GM12801 (cell line): ENCODE data around the gene EEF2KMT.

ENCODE experiments used
- CTCF ChIP-seq: IDR thresholded peaks from one replicate; pipeline ENCODE4 v1.5.1; 2011; ENCODE audit warnings: control low read depth; ENCODE audit not compliant: insufficient read length; ENCODE audit errors: extremely low read depth

The EEF2KMT gene

GRCh38 chr16:5065813-5066212 is 31.8 kb downstream of the EEF2KMT start, which contains the start of gene C16orf89:
TSS of gene C16orf89 (minus strand) at chr16:5065956. CDS start at chr16:5065908, 48 bp downstream.
- TF ChIP-seq CTCF = no peak

- no peak for TF ChIP-seq CTCF
Measured at GRCh38 chr16:5065326-5065725, 32.3 kb downstream of the EEF2KMT start.

GRCh38 chr16:5064915-5065314 is 32.7 kb downstream of the EEF2KMT start:
- TF ChIP-seq CTCF = no peak

GRCh38 chr16:5062790-5063765 is 34.5 kb downstream of the EEF2KMT start:
- no peak for TF ChIP-seq CTCF

GRCh38 chr16:5062051-5062450 is 35.5 kb downstream of the EEF2KMT start:
- TF ChIP-seq CTCF = no peak

- TF ChIP-seq CTCF = no peak
Measured at GRCh38 chr16:5060073-5060641, 37.4 kb downstream of the EEF2KMT start.

- TF ChIP-seq CTCF = no peak
Measured at GRCh38 chr16:5059386-5060072, 38.1 kb downstream of the EEF2KMT start.
